Measurements from ENCODE around the gene ATF7IP2.

- TF ChIP-seq CTCF (IDR thresholded peaks at IDR 0.05) (no peak), POLR2A (IDR thresholded peaks at IDR 0.05) (no peak), POLR2AphosphoS5 (IDR thresholded peaks at IDR 0.05) (no peak)
Observed at GRCh38 chr16:10485698-10486382, 100.0 kb downstream of the ATF7IP2 start.

All from breast epithelium (tissue), 3 donors.